GM23338 (cell line): ENCODE data around the gene RIF1. TPM values are rescaled to one million over a fixed set of nuclear protein-coding genes. Genes with fewer than 3 reads are reported as not detected.

Experiments used
- ATAC-seq: fragments of 200-7000 bp; cut with Tn5 transposase; 3 replicates; pipeline ENCODE4 v1.9.1; 2020
- DNase-seq: peaks from one replicate; pipeline ENCODE4 v3.0.0-alpha.2; 2015; ENCODE audit warnings: low spot score
- H2AFZ ChIP-seq: fragments of 200-600 bp; sonication (generic); 2 replicates; pipeline ENCODE4 v1.8.0; 2016; ENCODE audit warnings: antibody characterized with exemption, mild to moderate bottlenecking, moderate library complexity
- H3F3A ChIP-seq: fragments of 200-600 bp; sonication (generic); replicated peaks from 2 replicates; pipeline ENCODE4 v1.8.0; 2017; ENCODE audit warnings: antibody characterized with exemption, mixed run types, low read depth
- H3K27ac ChIP-seq: fragments of 200-600 bp; sonication (generic); 2 replicates; pipeline ENCODE4 v1.6.1; 2016; ENCODE audit warnings: low read depth
- H3K27me3 ChIP-seq: fragments of 200-600 bp; sonication (generic); 2 replicates; pipeline ENCODE4 v1.8.0; 2016; ENCODE audit warnings: mild to moderate bottlenecking, mixed run types, moderate library complexity; ENCODE audit not compliant: insufficient read depth
- H3K36me3 ChIP-seq: fragments of 200-600 bp; sonication (generic); 2 replicates; pipeline ENCODE4 v1.8.0; 2016; ENCODE audit warnings: mild to moderate bottlenecking; ENCODE audit not compliant: insufficient read depth
- H3K4me1 ChIP-seq: fragments of 200-600 bp; sonication (generic); 2 replicates; pipeline ENCODE4 v1.8.0; 2016; ENCODE audit warnings: mild to moderate bottlenecking, moderate library complexity; ENCODE audit not compliant: insufficient read depth
- H3K4me2 ChIP-seq: fragments of 200-600 bp; sonication (generic); 2 replicates; pipeline ENCODE4 v1.7.1; 2017; ENCODE audit warnings: mixed run types
- H3K4me3 ChIP-seq: fragments of 200-600 bp; sonication (generic); 2 replicates; pipeline ENCODE4 v1.6.1; 2016; ENCODE audit warnings: mixed run types
- H3K79me2 ChIP-seq: fragments of 200-600 bp; sonication (generic); replicated peaks from 2 replicates; pipeline ENCODE4 v1.8.0; 2017; ENCODE audit warnings: mild to moderate bottlenecking; ENCODE audit not compliant: insufficient read depth
- H3K9me2 ChIP-seq: fragments of 200-600 bp; sonication (generic); 2 replicates; pipeline ENCODE4 v1.8.0; 2017; ENCODE audit not compliant: insufficient read depth
- H4K20me1 ChIP-seq: fragments of 200-600 bp; sonication (generic); replicated peaks from 2 replicates; pipeline ENCODE4 v1.8.0; 2017; ENCODE audit warnings: mild to moderate bottlenecking; ENCODE audit not compliant: insufficient read depth
- H3K27ac Mint-ChIP-seq: 2 replicates; pipeline ENCODE4 v1.8.0; 2020; ENCODE audit warnings: inconsistent platforms, mild to moderate bottlenecking, moderate library complexity, mixed read lengths
- H3K27me3 Mint-ChIP-seq: 3 replicates; pipeline ENCODE4 v1.8.0; 2022; ENCODE audit warnings: low read depth, mild to moderate bottlenecking, moderate library complexity, mixed read lengths, inconsistent platforms; ENCODE audit not compliant: insufficient read depth, poor library complexity
- H3K36me3 Mint-ChIP-seq: 3 replicates; pipeline ENCODE4 v1.8.0; 2021; ENCODE audit warnings: low read depth, mild to moderate bottlenecking, inconsistent platforms, moderate library complexity, mixed read lengths
- H3K4me1 Mint-ChIP-seq: 3 replicates; pipeline ENCODE4 v1.8.0; 2020; ENCODE audit warnings: mild to moderate bottlenecking, inconsistent platforms, mixed read lengths
- H3K4me3 Mint-ChIP-seq: 3 replicates; pipeline ENCODE4 v1.8.0; 2021; ENCODE audit warnings: moderate library complexity, mild to moderate bottlenecking, inconsistent platforms, mixed read lengths
- H3K9me3 Mint-ChIP-seq: 3 replicates; pipeline ENCODE4 v1.8.0; 2020; ENCODE audit warnings: moderate library complexity, mild to moderate bottlenecking, inconsistent platforms, mixed read lengths
- CREB1 ChIP-seq: fragments of 250-450 bp; sonication (Bioruptor Pico); IDR thresholded peaks from 2 replicates; pipeline ENCODE4 v1.5.0; 2020; ENCODE audit warnings: low read depth, mild to moderate bottlenecking, moderate library complexity
- CTCF ChIP-seq, 2 experiments: fragments of 200-600 bp in 1 of 2; sonication (generic) in 1 of 2; conservative IDR thresholded peaks; 2 replicates each; pipeline versions ENCODE4 v1.5.1 to v1.6.1; 2016 to 2017; ENCODE audit warnings: antibody characterized with exemption in 2 of 2, low read depth in 2 of 2, mild to moderate bottlenecking in 2 of 2, moderate library complexity in 1 of 2
- ETS1 ChIP-seq: IDR thresholded peaks from 2 replicates; pipeline ENCODE4 v1.6.1; 2016; ENCODE audit warnings: antibody characterized with exemption
- EZH2 ChIP-seq: fragments of 200-600 bp; sonication (generic); IDR thresholded peaks from one replicate; pipeline ENCODE4 v1.8.0; 2017; ENCODE audit warnings: antibody characterized with exemption, mild to moderate bottlenecking, low read depth; ENCODE audit not compliant: unreplicated experiment
- EZH2phosphoT487 ChIP-seq: fragments of 200-600 bp; sonication (generic); IDR thresholded peaks from one replicate; pipeline ENCODE4 v1.8.1; 2018; ENCODE audit warnings: antibody characterized with exemption; ENCODE audit not compliant: unreplicated experiment
- JUNB ChIP-seq: IDR thresholded peaks from one replicate; pipeline ENCODE4 v1.6.1; 2016; ENCODE audit warnings: antibody characterized with exemption; ENCODE audit not compliant: unreplicated experiment
- NANOG ChIP-seq: IDR thresholded peaks from 2 replicates; pipeline ENCODE4 v1.6.1; 2016; ENCODE audit warnings: antibody characterized with exemption, borderline replicate concordance
- POLR2AphosphoS5 ChIP-seq: IDR thresholded peaks from 2 replicates; pipeline ENCODE4 v1.6.1; 2016; ENCODE audit warnings: antibody characterized with exemption, low read depth
- STAT1 ChIP-seq: IDR thresholded peaks from one replicate; pipeline ENCODE4 v1.6.1; 2016; ENCODE audit warnings: antibody characterized with exemption; ENCODE audit not compliant: unreplicated experiment
- ZNF114 ChIP-seq: fragments of 250-450 bp; sonication (Bioruptor Pico); IDR thresholded peaks from 2 replicates; pipeline ENCODE4 v1.5.0; 2020; ENCODE audit warnings: mild to moderate bottlenecking, moderate library complexity
- ZNF331 ChIP-seq: fragments of 250-450 bp; sonication (Bioruptor Pico); IDR thresholded peaks from 2 replicates; pipeline ENCODE4 v1.5.0; 2020; ENCODE audit warnings: low read depth, mild to moderate bottlenecking, moderate library complexity
- ZNF462 ChIP-seq: fragments of 250-450 bp; sonication (Bioruptor Pico); IDR thresholded peaks from 2 replicates; pipeline ENCODE4 v1.5.0; 2020; ENCODE audit warnings: mild to moderate bottlenecking, moderate library complexity
- polyA plus RNA-seq: library from polyadenylated mRNA; unstranded; fragments of >200 nt; fragmentation: Nextera tagmentation; extraction: Ambion mirVana; gene quantifications from 2 replicates; pipeline ENCODE4 v1.2.1, GENCODE V29; 2016
- total RNA-seq: library from RNA; depleted of rRNA; stranded (reverse); fragments of >200 nt; shearing (Covaris generic); gene quantifications from 2 replicates; pipeline ENCODE4 v1.2.3, GENCODE V29; 2014

Gene RIF1
- total and polyA plus RNA-seq, 2 experiments from 2014 or later, result 68.5 to 134 TPM

GRCh38 chr2:151522556-151522955 is 112.9 kb downstream of the RIF1 start:
- no peaks in the 10 kb centered on the region for H3K79me2 ChIP-seq
- peaks cover 4% of the 10 kb centered on the region; the same call in 1 of the 2 replicates for H3K9me2 ChIP-seq
- no peak for DNase-seq
- H4K20me1 ChIP-seq, result no peaks in the 10 kb centered on the region
- TF ChIP-seq ZNF462, result no peak
- TF ChIP-seq ETS1, result no peak
- TF ChIP-seq CREB1 (CRISPR knock-in tag), result no peak
- H3K4me3 ChIP-seq, result no peak overlapping the region
- H3F3A ChIP-seq, result no peaks in the 10 kb centered on the region
- Mint-ChIP-seq H3K36me3 (no peaks in the 10 kb centered on the region), H3K4me3 (no peak overlapping the region), H3K4me1 (peaks cover 6% of the 10 kb centered on the region), H3K9me3 (no peaks in the 10 kb centered on the region), H3K27me3 (no peaks in the 10 kb centered on the region), H3K27ac (no peak overlapping the region)
- no peaks in the 10 kb centered on the region for H3K36me3 ChIP-seq
- no peak overlapping the region for H3K27ac ChIP-seq
- no peak overlapping the region for H2AFZ ChIP-seq
- no peak for ATAC-seq
- no peak overlapping the region for H3K4me2 ChIP-seq
- peaks cover 7% of the 10 kb centered on the region for H3K4me1 ChIP-seq
- no peaks in the 10 kb centered on the region for H3K27me3 ChIP-seq

GRCh38 chr2:151523850-151524249 is 114.1 kb downstream of the RIF1 start:
- ATAC-seq (no peak), DNase-seq (no peak)
- no peak overlapping the region for H3K4me2 ChIP-seq
- TF ChIP-seq POLR2AphosphoS5 (no peak), ZNF331 (CRISPR knock-in tag) (no peak), EZH2 (no peak), NANOG (no peak), CREB1 (CRISPR knock-in tag) (no peak), CTCF (conservative IDR thresholded peaks at IDR 0.05; ENCODE audit: low read depth in 2 of 2) (no peak), JUNB (no peak), EZH2phosphoT487 (no peak), STAT1 (no peak), ZNF114 (CRISPR knock-in tag) (no peak)

More at GRCh38 chr2:151523850-151524249, 114.1 kb downstream of the RIF1 start:
- Histone ChIP-seq H3K79me2 (no peaks in the 10 kb centered on the region), H3K27me3 (no peaks in the 10 kb centered on the region), H3K9me2 (peaks cover 4% of the 10 kb centered on the region; the same call in 1 of the 2 replicates), H3K4me1 (peaks cover 7% of the 10 kb centered on the region), H2AFZ (no peak overlapping the region), H4K20me1 (no peaks in the 10 kb centered on the region), H3K4me3 (no peak overlapping the region), H3K36me3 (no peaks in the 10 kb centered on the region), H3F3A (no peaks in the 10 kb centered on the region), H3K27ac (no peak overlapping the region)
- Mint-ChIP-seq H3K36me3 (no peaks in the 10 kb centered on the region), H3K27ac (no peak overlapping the region), H3K9me3 (no peaks in the 10 kb centered on the region), H3K4me1 (peaks cover 6% of the 10 kb centered on the region), H3K4me3 (no peak overlapping the region), H3K27me3 (no peaks in the 10 kb centered on the region)
